Mammary epithelial cell (primary cell): ENCODE results near the gene STXBP5.

Experiments used
- EZH2 ChIP-seq: IDR thresholded peaks from 2 replicates; pipeline ENCODE4 v1.6.1; 2012; ENCODE audit warnings: low read length, inconsistent platforms, borderline replicate concordance
- TF ChIP-seq, protein P1 (sequence below), 2 donors: IDR thresholded peaks in 1 of 2; conservative IDR thresholded peaks in 1 of 2; 2 replicates each; pipeline ENCODE4 v1.5.1; 2011 to 2012; ENCODE audit warnings: inconsistent platforms in 2 of 2, low read length in 2 of 2, mild to moderate bottlenecking in 2 of 2, control low read depth in 1 of 2, low read depth in 1 of 2; ENCODE audit not compliant: insufficient read depth in 1 of 2; ENCODE audit errors: extremely low read depth in 1 of 2

GRCh38 chr6:147347179-147347881 is 143.1 kb downstream of the STXBP5 start:
- TF ChIP-seq, protein P1, sequence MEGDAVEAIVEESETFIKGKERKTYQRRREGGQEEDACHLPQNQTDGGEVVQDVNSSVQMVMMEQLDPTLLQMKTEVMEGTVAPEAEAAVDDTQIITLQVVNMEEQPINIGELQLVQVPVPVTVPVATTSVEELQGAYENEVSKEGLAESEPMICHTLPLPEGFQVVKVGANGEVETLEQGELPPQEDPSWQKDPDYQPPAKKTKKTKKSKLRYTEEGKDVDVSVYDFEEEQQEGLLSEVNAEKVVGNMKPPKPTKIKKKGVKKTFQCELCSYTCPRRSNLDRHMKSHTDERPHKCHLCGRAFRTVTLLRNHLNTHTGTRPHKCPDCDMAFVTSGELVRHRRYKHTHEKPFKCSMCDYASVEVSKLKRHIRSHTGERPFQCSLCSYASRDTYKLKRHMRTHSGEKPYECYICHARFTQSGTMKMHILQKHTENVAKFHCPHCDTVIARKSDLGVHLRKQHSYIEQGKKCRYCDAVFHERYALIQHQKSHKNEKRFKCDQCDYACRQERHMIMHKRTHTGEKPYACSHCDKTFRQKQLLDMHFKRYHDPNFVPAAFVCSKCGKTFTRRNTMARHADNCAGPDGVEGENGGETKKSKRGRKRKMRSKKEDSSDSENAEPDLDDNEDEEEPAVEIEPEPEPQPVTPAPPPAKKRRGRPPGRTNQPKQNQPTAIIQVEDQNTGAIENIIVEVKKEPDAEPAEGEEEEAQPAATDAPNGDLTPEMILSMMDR (conservative IDR thresholded peaks at IDR 0.05 in 1 of 2, IDR thresholded peaks at IDR 0.05 in 1 of 2; ENCODE audit: extremely low read depth in 1 of 2, insufficient read depth in 1 of 2, low read depth in 1 of 2, low read length in 2 of 2) = no peak
- TF ChIP-seq EZH2 = no peak
